GM23338 (cell line): ENCODE results near the gene CUL7. TPM values are rescaled to one million over a fixed set of nuclear protein-coding genes. Genes with fewer than 3 reads are reported as not detected.
A peak's percentile ranks its signal among the peaks of the same experiment; 100 is the strongest.

ENCODE experiments used
- ATAC-seq: fragments of 200-7000 bp; cut with Tn5 transposase; 3 replicates; pipeline ENCODE4 v1.9.1; 2020
- DNase-seq: peaks from one replicate; pipeline ENCODE4 v3.0.0-alpha.2; 2015; ENCODE audit warnings: low spot score
- H2AFZ ChIP-seq: fragments of 200-600 bp; sonication (generic); 2 replicates; pipeline ENCODE4 v1.8.0; 2016; ENCODE audit warnings: antibody characterized with exemption, mild to moderate bottlenecking, moderate library complexity
- H3F3A ChIP-seq: fragments of 200-600 bp; sonication (generic); replicated peaks from 2 replicates; pipeline ENCODE4 v1.8.0; 2017; ENCODE audit warnings: antibody characterized with exemption, mixed run types, low read depth
- H3K27ac ChIP-seq: fragments of 200-600 bp; sonication (generic); 2 replicates; pipeline ENCODE4 v1.6.1; 2016; ENCODE audit warnings: low read depth
- H3K27me3 ChIP-seq: fragments of 200-600 bp; sonication (generic); 2 replicates; pipeline ENCODE4 v1.8.0; 2016; ENCODE audit warnings: mild to moderate bottlenecking, mixed run types, moderate library complexity; ENCODE audit not compliant: insufficient read depth
- H3K36me3 ChIP-seq: fragments of 200-600 bp; sonication (generic); 2 replicates; pipeline ENCODE4 v1.8.0; 2016; ENCODE audit warnings: mild to moderate bottlenecking; ENCODE audit not compliant: insufficient read depth
- H3K4me1 ChIP-seq: fragments of 200-600 bp; sonication (generic); 2 replicates; pipeline ENCODE4 v1.8.0; 2016; ENCODE audit warnings: mild to moderate bottlenecking, moderate library complexity; ENCODE audit not compliant: insufficient read depth
- H3K4me2 ChIP-seq: fragments of 200-600 bp; sonication (generic); 2 replicates; pipeline ENCODE4 v1.7.1; 2017; ENCODE audit warnings: mixed run types
- H3K4me3 ChIP-seq: fragments of 200-600 bp; sonication (generic); 2 replicates; pipeline ENCODE4 v1.6.1; 2016; ENCODE audit warnings: mixed run types
- H3K79me2 ChIP-seq: fragments of 200-600 bp; sonication (generic); replicated peaks from 2 replicates; pipeline ENCODE4 v1.8.0; 2017; ENCODE audit warnings: mild to moderate bottlenecking; ENCODE audit not compliant: insufficient read depth
- H3K9me2 ChIP-seq: fragments of 200-600 bp; sonication (generic); 2 replicates; pipeline ENCODE4 v1.8.0; 2017; ENCODE audit not compliant: insufficient read depth
- H4K20me1 ChIP-seq: fragments of 200-600 bp; sonication (generic); replicated peaks from 2 replicates; pipeline ENCODE4 v1.8.0; 2017; ENCODE audit warnings: mild to moderate bottlenecking; ENCODE audit not compliant: insufficient read depth
- H3K27ac Mint-ChIP-seq: 2 replicates; pipeline ENCODE4 v1.8.0; 2020; ENCODE audit warnings: inconsistent platforms, mild to moderate bottlenecking, moderate library complexity, mixed read lengths
- H3K27me3 Mint-ChIP-seq: 3 replicates; pipeline ENCODE4 v1.8.0; 2022; ENCODE audit warnings: low read depth, mild to moderate bottlenecking, moderate library complexity, mixed read lengths, inconsistent platforms; ENCODE audit not compliant: insufficient read depth, poor library complexity
- H3K36me3 Mint-ChIP-seq: 3 replicates; pipeline ENCODE4 v1.8.0; 2021; ENCODE audit warnings: low read depth, mild to moderate bottlenecking, inconsistent platforms, moderate library complexity, mixed read lengths
- H3K4me1 Mint-ChIP-seq: 3 replicates; pipeline ENCODE4 v1.8.0; 2020; ENCODE audit warnings: mild to moderate bottlenecking, inconsistent platforms, mixed read lengths
- H3K4me3 Mint-ChIP-seq: 3 replicates; pipeline ENCODE4 v1.8.0; 2021; ENCODE audit warnings: moderate library complexity, mild to moderate bottlenecking, inconsistent platforms, mixed read lengths
- H3K9me3 Mint-ChIP-seq: 3 replicates; pipeline ENCODE4 v1.8.0; 2020; ENCODE audit warnings: moderate library complexity, mild to moderate bottlenecking, inconsistent platforms, mixed read lengths
- CREB1 ChIP-seq: fragments of 250-450 bp; sonication (Bioruptor Pico); IDR thresholded peaks from 2 replicates; pipeline ENCODE4 v1.5.0; 2020; ENCODE audit warnings: low read depth, mild to moderate bottlenecking, moderate library complexity
- ETS1 ChIP-seq: IDR thresholded peaks from 2 replicates; pipeline ENCODE4 v1.6.1; 2016; ENCODE audit warnings: antibody characterized with exemption
- EZH2phosphoT487 ChIP-seq: fragments of 200-600 bp; sonication (generic); IDR thresholded peaks from one replicate; pipeline ENCODE4 v1.8.1; 2018; ENCODE audit warnings: antibody characterized with exemption; ENCODE audit not compliant: unreplicated experiment
- NANOG ChIP-seq: IDR thresholded peaks from 2 replicates; pipeline ENCODE4 v1.6.1; 2016; ENCODE audit warnings: antibody characterized with exemption, borderline replicate concordance
- POLR2AphosphoS5 ChIP-seq: IDR thresholded peaks from 2 replicates; pipeline ENCODE4 v1.6.1; 2016; ENCODE audit warnings: antibody characterized with exemption, low read depth
- STAT1 ChIP-seq: IDR thresholded peaks from one replicate; pipeline ENCODE4 v1.6.1; 2016; ENCODE audit warnings: antibody characterized with exemption; ENCODE audit not compliant: unreplicated experiment
- ZNF462 ChIP-seq: fragments of 250-450 bp; sonication (Bioruptor Pico); IDR thresholded peaks from 2 replicates; pipeline ENCODE4 v1.5.0; 2020; ENCODE audit warnings: mild to moderate bottlenecking, moderate library complexity
- polyA plus RNA-seq: library from polyadenylated mRNA; unstranded; fragments of >200 nt; fragmentation: Nextera tagmentation; extraction: Ambion mirVana; gene quantifications from 2 replicates; pipeline ENCODE4 v1.2.1, GENCODE V29; 2016
- total RNA-seq: library from RNA; depleted of rRNA; stranded (reverse); fragments of >200 nt; shearing (Covaris generic); gene quantifications from 2 replicates; pipeline ENCODE4 v1.2.3, GENCODE V29; 2014

The CUL7 gene
- total and polyA plus RNA-seq, 2 experiments from 2014 or later, result 3.4 to 13.2 TPM

GRCh38 chr6:43089467-43089866 is 35.8 kb upstream of the CUL7 start (continued):
- TF ChIP-seq NANOG (no peak), ZNF462 (CRISPR knock-in tag) (no peak)

- DNase-seq (peak; percentile 36), ATAC-seq (0 out of 3 replicates have a peak, but pooled peaks have one; percentile 1)
- Histone ChIP-seq H3K27me3 (no peaks in the 10 kb centered on the region), H3K4me3 (peak overlapping the region; percentile 44; the same call in 1 of the 2 replicates), H3K9me2 (no peaks in the 10 kb centered on the region), H3K79me2 (peaks cover 77% of the 10 kb centered on the region), H4K20me1 (peaks cover 14% of the 10 kb centered on the region), H3K36me3 (no peaks in the 10 kb centered on the region), H3K4me1 (peaks cover 52% of the 10 kb centered on the region), H2AFZ (no peak overlapping the region), H3K27ac (peak overlapping the region; percentile 93), H3F3A (peaks cover 16% of the 10 kb centered on the region), H3K4me2 (peak overlapping the region; percentile 70)
- Mint-ChIP-seq H3K27ac (peak overlapping the region; percentile 92), H3K9me3 (no peaks in the 10 kb centered on the region), H3K4me3 (peak overlapping the region; percentile 58; the same call in 1 of the 3 replicates), H3K27me3 (peaks cover 5% of the 10 kb centered on the region), H3K4me1 (peaks cover 57% of the 10 kb centered on the region), H3K36me3 (no peaks in the 10 kb centered on the region; the same call in 2 of the 3 replicates)
- TF ChIP-seq STAT1, result no peak
- TF ChIP-seq EZH2phosphoT487, result no peak
- TF ChIP-seq ETS1, result no peak
- no peak for TF ChIP-seq ZNF462 (CRISPR knock-in tag)
- TF ChIP-seq CREB1 (CRISPR knock-in tag), result no peak
- no peak for TF ChIP-seq POLR2AphosphoS5
Measured at GRCh38 chr6:43088654-43089056, 35.0 kb upstream of the CUL7 start.
